GM23248 (cell line): ENCODE data around the gene ADGRG2.

ENCODE experiments used
- EZH2 ChIP-seq: fragments of 200-600 bp; sonication (generic); IDR thresholded peaks from 2 replicates; pipeline ENCODE4 v1.6.1; 2018; ENCODE audit warnings: antibody characterized with exemption, mild to moderate bottlenecking; ENCODE audit not compliant: insufficient read depth, poor library complexity, severe bottlenecking
- EZH2phosphoT487 ChIP-seq: fragments of 200-600 bp; sonication (generic); IDR thresholded peaks from 2 replicates; pipeline ENCODE4 v1.6.1; 2018; ENCODE audit warnings: antibody characterized with exemption, moderate library complexity, mild to moderate bottlenecking, low read depth; ENCODE audit not compliant: insufficient read depth

- no peak for TF ChIP-seq EZH2
- TF ChIP-seq EZH2phosphoT487, result no peak
These were observed 8.4 kb upstream of the ADGRG2 start for GRCh38 chrX:19130628-19131027.
